Astrocyte of the cerebellum (primary cell): ENCODE data around the gene AAGAB.

Source experiments
- DNase-seq: peaks from one replicate; pipeline ENCODE4 v3.0.0-alpha.2; 2011; ENCODE audit warnings: low read depth
- H3K4me3 ChIP-seq: 2 replicates; pipeline ENCODE4 v1.5.1; 2011; ENCODE audit warnings: mild to moderate bottlenecking, low read depth, low read length, moderate library complexity
- in situ Hi-C: cut with HindIII; loops from 2 replicates; pipeline ENCODE4 v1.10.0; 2017; ENCODE audit warnings: low sequenced_read_pairs
- TF ChIP-seq, protein P1 (sequence below): IDR thresholded peaks from 2 replicates; pipeline ENCODE4 v1.5.1; 2012; ENCODE audit warnings: low read length, low read depth, moderate library complexity, mild to moderate bottlenecking; ENCODE audit errors: missing control alignments

Gene AAGAB

DNA sequence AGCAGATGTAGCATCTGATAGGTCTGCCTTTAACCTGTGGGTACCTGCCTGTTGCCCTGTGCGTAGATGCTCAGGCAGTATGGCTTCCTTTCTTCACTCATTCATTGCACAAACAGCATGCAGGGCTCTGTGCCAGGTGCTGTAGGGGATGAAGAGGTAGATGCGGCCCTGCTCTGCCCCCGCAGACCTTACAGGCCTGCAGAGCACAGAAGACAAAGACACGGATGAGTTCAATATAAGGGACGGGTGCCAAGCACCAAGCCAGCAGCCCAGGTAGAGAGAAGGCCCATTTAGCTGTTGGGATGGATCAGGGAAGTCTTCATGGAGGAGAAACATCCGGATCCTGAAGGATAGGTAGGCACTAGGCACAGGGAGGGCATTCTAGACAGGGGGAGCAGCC, 69.4 kb downstream of the AAGAB start:
- TF ChIP-seq, protein P1, sequence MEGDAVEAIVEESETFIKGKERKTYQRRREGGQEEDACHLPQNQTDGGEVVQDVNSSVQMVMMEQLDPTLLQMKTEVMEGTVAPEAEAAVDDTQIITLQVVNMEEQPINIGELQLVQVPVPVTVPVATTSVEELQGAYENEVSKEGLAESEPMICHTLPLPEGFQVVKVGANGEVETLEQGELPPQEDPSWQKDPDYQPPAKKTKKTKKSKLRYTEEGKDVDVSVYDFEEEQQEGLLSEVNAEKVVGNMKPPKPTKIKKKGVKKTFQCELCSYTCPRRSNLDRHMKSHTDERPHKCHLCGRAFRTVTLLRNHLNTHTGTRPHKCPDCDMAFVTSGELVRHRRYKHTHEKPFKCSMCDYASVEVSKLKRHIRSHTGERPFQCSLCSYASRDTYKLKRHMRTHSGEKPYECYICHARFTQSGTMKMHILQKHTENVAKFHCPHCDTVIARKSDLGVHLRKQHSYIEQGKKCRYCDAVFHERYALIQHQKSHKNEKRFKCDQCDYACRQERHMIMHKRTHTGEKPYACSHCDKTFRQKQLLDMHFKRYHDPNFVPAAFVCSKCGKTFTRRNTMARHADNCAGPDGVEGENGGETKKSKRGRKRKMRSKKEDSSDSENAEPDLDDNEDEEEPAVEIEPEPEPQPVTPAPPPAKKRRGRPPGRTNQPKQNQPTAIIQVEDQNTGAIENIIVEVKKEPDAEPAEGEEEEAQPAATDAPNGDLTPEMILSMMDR = no peak
- DNase-seq = no peak
- H3K4me3 ChIP-seq = no peak overlapping the region
- in situ Hi-C loops = no loop called here

DNA sequence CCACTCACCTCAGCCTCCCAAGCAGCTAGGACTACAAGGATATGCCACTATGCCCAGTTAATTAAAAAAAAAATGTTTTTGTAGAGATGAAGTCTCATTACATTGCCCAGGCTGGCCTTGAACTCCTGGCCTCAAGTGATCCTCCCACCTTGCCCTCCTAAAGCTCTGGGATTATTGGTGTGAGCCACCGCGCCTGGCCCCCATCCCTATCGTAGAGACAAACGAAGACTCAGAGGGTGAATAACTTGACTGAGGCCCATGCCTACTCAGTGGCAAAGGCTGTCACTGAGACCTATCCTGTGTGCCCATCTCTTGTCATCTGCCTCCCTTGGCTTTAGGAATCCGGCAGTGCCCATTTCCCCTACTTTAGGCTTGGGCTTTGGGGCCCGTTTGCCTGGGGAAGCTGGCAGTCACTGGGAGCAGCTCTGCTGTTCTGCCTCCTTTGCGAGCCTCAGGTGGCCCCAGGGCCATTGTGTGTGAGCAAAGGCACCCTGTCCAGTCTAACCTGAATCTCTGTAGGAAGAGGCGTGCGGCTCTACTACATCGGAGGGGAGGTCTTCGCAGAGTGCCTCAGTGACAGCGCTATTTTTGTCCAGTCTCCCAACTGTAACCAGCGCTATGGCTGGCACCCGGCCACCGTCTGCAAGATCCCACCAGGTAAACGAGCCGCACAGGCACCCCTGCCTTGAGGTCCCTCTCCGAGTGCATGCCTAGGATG, 70.1 kb downstream of the AAGAB start:
- DNase-seq = no peak
- in situ Hi-C loops = no loop called here

DNA sequence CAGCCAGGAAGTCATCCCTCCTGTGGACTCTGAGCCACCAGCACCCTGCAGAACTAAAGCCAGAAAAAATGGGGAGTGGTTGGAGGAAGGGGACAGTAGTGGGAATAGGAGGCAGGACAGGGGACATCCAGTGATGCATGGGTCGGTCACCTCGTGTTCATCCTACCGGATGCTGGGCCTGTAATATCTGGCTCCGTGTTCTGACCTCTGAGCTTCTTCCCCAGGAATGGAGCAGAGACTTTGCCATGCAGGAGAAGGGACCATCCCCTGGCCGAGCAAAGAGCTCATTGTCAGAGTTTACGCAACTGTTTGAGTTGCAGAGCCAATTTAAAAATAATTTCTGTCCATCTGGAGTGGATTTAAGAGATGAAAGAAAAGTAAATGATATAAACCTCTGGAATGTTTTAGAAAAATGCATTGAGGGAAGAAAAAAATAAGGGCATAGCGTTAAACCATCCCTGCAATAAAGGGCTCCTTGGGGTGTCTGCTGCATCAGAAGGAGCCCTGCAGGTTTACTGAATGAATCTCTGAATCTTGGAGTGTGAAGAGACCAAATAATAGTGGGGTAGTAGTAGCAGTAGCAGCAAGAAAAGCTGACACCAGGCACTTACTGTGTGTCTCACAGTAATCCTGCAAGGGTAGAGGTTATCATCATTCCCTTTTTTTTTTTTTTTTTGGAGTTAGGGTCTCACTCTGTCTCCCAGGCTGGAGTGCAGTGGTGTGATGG, 70.9 kb downstream of the AAGAB start:
- in situ Hi-C loops = no loop called here
- peak; percentile 49 for DNase-seq
- TF ChIP-seq, protein P1 = no peak
- H3K4me3 ChIP-seq = no peak overlapping the region

More for the DNA sequence above, 70.1 kb downstream of the AAGAB start:
- TF ChIP-seq, protein P1 = no peak
- no peak overlapping the region for H3K4me3 ChIP-seq

DNA sequence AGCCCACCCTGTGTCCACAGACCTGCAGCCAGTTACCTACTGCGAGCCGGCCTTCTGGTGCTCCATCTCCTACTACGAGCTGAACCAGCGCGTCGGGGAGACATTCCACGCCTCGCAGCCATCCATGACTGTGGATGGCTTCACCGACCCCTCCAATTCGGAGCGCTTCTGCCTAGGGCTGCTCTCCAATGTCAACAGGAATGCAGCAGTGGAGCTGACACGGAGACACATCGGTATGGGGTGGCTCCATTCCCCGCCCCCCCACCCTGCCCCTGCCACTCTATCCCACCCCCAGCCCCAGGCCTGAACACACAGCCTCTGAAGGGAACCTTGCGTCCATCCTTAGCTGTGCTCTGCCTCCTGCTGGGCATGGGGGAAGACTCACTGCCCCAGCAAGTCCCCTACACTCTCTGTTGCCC, 73.2 kb downstream of the AAGAB start:
- TF ChIP-seq, protein P1 = no peak
- in situ Hi-C loops = no loop called here
- no peak for DNase-seq
- H3K4me3 ChIP-seq = no peak overlapping the region

DNA sequence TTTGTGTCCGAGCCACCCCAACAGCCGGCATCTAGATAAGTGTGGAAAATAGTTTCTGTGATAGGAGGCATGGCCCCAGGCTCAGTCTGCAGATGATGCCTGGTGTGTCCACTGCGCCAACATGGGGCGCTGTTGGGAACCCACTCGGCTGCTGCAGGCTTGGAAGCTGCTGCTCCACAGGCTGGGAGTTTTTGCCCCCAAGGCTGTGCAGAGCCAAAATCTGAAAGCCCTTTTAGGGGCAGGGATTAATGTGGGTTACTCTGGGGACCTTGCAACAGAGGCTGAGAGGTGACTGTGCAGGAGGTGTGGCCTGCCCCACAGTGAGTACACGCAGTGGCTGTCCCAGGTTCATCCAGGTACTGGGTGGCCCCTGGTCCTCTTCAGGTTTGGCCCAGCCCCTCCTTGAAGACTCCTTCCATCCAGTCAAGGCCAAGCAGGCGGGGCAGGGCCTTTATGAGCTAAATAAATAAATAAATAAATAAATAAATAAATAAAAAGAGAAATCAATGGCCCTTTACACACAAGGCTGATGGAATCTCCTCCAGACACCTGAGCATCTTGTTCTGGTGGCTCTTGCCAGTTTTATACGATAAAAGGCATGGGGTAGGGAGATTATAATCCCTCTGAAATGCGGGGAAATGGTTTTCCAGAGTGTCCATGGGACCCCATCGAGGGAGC, 73.8 kb downstream of the AAGAB start:
- in situ Hi-C loops = no loop called here
- TF ChIP-seq, protein P1 = peak; percentile 11
- DNase-seq = no peak
- H3K4me3 ChIP-seq = no peak overlapping the region

DNA sequence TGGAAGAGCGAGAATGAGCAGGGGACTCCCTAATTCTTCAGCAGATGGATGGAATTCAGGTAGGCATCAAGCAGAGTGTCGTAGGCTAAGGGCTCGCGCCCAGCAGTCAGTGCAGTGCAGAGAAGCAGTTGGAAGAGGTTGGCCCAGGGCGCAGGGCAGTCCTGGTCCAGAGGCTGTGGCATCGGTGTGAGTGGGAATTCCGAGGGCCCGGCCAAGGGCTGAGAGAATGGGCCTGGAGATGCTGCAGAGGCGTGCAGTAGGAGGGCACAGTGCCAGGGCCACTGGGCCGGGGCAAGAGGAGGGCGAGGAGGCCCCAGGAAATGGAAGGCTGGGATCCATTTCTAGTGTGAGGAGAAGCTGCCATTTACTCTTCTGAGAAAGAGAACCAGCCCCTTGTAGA, 74.4 kb downstream of the AAGAB start:
- no peak overlapping the region for H3K4me3 ChIP-seq
- in situ Hi-C loops = no loop called here
- TF ChIP-seq, protein P1 = no peak
- no peak for DNase-seq
